ENCODE data around the gene RREB1.

Gene RREB1

GRCh38 chr6:7121700-7122241 lies 14.0 kb downstream of the RREB1 start:
- DNase-seq (ENCODE audit: low read depth in 1 of 2, low spot score in 1 of 2), result no peak

DNA sequence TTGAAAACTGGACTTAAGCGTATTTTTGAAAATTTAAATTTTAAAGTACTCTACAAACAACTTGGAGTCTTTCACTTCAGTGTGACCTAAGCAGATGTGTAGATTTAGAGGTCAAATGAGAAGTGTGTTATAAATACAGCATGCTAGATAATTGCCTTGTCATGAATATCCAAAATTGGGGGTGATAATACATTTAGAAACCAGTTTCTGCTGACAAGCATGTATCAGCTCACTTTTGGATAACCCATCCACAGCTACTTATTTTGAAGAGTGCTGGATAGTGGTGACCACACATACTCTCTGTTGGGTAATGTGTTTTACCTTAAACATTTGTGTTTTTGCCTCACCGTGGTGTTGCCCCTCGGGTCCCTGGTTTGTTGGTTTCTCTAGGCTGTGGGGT lies 14.9 kb downstream of the RREB1 start:
- no peak for DNase-seq (ENCODE audit: low read depth in 1 of 2, low spot score in 1 of 2)

GRCh38 chr6:7124114-7124513 lies 16.4 kb downstream of the RREB1 start:
- DNase-seq (ENCODE audit: low read depth in 1 of 2, low spot score in 1 of 2), result no peak

DNA sequence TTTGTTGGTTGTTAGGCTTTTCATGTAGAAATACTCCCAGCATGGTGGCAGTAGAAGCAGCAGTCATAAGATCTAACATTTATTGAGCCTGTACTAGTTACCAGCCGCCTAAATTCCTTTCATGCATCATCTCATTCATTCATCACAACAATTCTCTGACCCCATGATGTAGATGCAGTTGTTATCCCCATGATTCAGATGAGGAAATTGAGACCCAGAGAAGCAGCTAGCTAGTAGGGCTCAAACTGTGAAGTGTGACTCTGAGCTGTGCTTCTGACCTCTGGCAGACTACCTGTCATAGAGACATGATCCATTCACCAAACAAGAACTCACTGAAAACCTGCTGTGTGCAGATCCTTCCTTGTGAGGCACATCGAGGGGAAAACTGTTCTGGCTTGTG lies 16.9 kb downstream of the RREB1 start:
- DNase-seq (ENCODE audit: low read depth in 1 of 2, low spot score in 1 of 2), result no peak

DNA sequence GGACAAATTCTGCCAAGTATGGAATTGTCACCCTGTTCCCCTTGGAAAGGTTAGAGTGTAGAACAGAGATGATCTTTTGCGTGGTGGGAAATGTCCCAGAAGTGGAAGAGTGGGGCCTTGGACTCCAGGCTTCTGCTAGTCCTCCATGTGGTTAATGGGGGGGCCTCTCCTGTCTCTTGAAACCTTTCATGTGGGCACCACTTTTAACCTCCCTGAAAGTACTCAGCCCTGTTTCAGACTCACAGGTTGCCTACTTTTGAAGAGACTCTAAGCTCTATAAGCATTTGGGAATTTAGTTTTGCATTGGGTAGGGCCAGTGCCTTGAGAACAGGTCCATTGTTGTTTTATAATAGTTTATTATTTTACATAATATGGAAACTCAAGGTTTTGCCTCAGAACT lies 17.5 kb downstream of the RREB1 start:
- no peak for DNase-seq (ENCODE audit: low read depth in 1 of 2, low spot score in 1 of 2)

GRCh38 chr6:7126754-7127153 lies 19.0 kb downstream of the RREB1 start:
- no peak for DNase-seq (ENCODE audit: low read depth in 1 of 2, low spot score in 1 of 2)

GRCh38 chr6:7127680-7128079 lies 19.9 kb downstream of the RREB1 start:
- no peak for DNase-seq (ENCODE audit: low read depth in 1 of 2, low spot score in 1 of 2)

- no peak for DNase-seq (ENCODE audit: low read depth in 1 of 2, low spot score in 1 of 2)
Observed at GRCh38 chr6:7129360-7129759, 21.6 kb downstream of the RREB1 start.

DNA sequence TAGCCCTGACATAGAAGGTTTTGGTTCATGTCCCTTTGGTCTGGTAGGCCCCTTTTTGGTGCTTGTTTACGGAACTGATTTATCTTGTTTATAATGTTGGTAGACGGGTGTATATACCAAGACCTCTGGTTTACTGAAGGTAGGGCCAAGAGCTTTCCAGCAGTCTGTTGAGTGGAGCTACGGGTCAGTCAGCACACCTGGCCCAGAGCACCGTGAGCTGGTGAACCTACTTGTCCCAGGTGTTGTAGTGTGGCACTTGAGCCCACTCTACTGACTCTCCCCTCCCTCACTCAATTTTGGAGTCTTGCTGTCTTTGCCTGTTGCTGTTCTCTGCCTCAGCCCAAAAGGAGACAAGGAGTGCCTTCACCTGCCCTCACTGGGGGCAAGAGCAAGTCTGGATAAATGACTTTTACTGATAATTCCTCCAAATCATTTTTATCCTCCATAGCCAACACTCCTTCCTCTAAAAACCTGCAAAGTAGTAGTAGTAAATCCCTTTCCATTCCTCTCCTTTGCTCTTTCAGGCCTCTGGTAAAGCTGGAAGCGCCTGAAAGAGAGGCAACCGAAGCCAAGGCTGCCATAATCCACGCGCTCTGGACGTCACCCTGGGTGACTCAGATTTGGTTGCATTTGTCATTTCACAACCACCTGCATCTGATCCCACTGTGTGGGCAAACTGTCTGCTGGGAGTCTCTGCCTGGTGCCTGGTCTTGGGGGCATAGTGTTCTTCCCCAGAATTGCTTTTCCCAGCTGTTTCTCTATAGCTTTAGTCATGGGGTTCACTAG lies 22.2 kb downstream of the RREB1 start:
- no peak for DNase-seq (ENCODE audit: low read depth in 1 of 2, low spot score in 1 of 2)

DNA sequence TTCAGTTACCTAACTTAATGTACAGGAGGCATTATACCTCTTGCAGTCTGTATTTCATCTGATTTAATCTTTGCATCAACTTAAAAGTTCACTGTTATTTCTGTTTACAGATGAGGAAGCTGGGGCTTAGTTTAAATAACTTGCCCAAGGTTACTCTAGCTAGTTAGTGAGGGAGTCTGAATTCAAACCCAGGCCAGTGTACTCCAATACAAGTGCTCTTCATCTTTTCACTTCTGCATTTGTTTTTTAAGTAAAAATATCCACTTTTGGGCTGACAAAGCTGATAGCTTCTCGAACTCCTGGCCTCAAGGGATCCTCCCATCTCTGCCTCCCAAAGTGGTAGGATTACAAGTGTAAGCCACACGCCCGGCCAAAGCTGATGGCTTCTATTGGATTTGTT lies 23.6 kb downstream of the RREB1 start:
- no peak for DNase-seq (ENCODE audit: low read depth in 1 of 2, low spot score in 1 of 2)

- no peak for DNase-seq (ENCODE audit: low read depth in 1 of 2, low spot score in 1 of 2)
Observed at GRCh38 chr6:7132398-7133035, 24.8 kb downstream of the RREB1 start.

DNA sequence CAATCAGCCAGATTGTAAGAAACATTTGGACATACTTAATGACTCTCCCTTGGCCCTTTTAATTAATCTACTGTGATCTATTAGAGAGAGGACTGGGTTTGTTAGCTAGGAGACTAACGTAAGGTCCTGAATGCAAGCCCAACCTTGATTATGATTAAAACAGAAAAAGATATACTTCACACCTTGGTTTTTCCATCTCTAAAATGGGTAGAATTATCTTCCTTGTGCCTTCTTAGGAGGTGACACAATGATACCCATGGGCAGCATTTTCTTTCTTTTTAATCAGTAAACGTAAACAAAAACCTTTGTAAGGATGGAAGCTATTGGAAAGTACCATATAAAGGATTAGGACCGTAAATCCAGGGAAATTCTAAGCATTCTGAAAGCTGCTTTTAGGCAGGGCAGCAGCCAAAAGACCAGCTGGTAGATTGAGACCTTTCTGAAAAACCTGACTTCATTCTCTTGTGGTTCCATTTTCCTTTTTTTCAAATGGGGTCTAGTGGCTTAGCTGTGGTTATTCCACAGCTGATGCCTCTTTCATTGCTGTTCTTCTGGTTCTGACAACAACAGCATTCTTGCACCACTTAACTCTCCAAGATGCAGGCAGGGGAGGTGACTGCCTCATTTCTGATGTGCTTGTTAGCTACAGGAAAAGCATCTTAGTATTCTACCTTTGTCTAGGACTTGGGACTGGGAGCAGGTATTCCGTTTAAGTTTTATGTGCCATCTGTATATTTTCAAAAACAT lies 27.4 kb downstream of the RREB1 start:
- DNase-seq (ENCODE audit: low read depth in 1 of 2, low spot score in 1 of 2), result no peak

DNA sequence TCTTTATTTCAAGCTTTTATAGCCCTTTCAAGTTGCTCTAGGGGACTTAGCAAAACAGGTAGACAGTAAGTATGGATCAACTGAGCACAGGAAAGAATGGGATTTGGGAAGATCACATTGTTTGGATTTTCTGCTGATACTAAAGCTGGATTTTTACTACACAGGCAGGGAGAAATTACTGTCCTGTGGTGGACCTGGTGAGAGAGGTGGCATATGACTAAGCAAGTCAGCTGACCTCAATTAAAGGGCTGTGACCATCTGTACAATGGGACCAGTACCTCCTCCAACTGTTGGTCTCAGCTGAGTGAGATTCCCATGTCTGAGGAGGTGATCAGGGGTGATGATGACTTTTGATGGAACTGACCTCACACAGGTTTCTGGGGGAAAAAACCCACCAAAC lies 28.0 kb downstream of the RREB1 start:
- no peak for DNase-seq (ENCODE audit: low read depth in 1 of 2, low spot score in 1 of 2)

- DNase-seq (ENCODE audit: low read depth in 1 of 2, low spot score in 1 of 2), result no peak
Observed at GRCh38 chr6:7136859-7137334, 29.1 kb downstream of the RREB1 start.

GRCh38 chr6:7137335-7138045 lies 29.7 kb downstream of the RREB1 start:
- peak in 1 of 2 donors; percentile 59 for DNase-seq (ENCODE audit: low read depth in 1 of 2, low spot score in 1 of 2)

GRCh38 chr6:7138046-7138531 lies 30.3 kb downstream of the RREB1 start:
- DNase-seq (ENCODE audit: low read depth in 1 of 2, low spot score in 1 of 2), result no peak

- no peak for DNase-seq (ENCODE audit: low read depth in 1 of 2, low spot score in 1 of 2)
Observed at GRCh38 chr6:7138921-7139358, 31.2 kb downstream of the RREB1 start.

DNA sequence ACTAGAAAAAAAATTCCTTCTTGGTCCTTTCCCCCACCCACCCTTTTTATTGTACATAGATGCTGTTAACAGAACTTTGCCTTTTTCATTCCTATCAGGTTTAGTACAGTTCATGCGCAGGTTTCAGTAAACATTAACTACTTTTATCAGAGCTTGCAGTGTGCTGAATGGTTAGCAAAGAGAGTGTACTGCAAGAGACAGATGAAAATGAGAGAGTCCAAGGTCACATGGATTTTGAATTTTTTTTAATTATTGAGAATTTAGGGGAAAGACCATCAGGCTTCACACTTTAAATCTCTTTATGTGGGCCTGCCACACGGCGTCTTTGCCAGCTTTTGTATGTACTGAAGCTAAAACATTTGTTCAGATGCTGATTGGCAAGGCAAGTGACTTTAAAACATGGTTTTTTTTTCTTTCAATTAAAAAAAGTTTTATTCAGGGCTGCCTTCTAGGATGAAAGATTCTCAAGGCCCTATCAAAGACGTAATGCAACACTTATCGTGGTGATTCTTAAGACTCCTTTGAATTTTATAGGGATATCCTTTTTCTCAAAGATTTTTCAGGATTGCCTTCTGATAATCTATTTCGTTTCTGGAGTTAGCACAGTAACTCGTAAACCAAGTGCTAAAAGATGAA lies 32.2 kb downstream of the RREB1 start:
- no peak for DNase-seq (ENCODE audit: low read depth in 1 of 2, low spot score in 1 of 2)

GRCh38 chr6:7140631-7141378 lies 33.0 kb downstream of the RREB1 start:
- peak; percentile 64 to 70 for DNase-seq (ENCODE audit: low read depth in 1 of 2, low spot score in 1 of 2)

Data from activated CD4-positive, alpha-beta T cell treated with anti-CD3 and anti-CD28 coated beads, Interleukin-2, amount 50 U/mL, for 24 hours (primary cell).